Osteoblast (primary cell): ENCODE results near the gene EML4. TPM values are rescaled to one million over a fixed set of nuclear protein-coding genes. Genes with fewer than 3 reads are reported as not detected.

Experiments
- DNase-seq: peaks from one replicate; pipeline ENCODE4 v3.0.0; 2011; ENCODE audit warnings: low spot score, mixed read lengths; ENCODE audit not compliant: insufficient read length; ENCODE audit errors: missing footprints
- H2AFZ ChIP-seq: 2 replicates; pipeline ENCODE4 v1.6.0; 2011; ENCODE audit warnings: mild to moderate bottlenecking, low read length
- H3K27ac ChIP-seq: 2 replicates; pipeline ENCODE4 v1.5.1; 2011; ENCODE audit warnings: mild to moderate bottlenecking, low read depth, low read length, moderate library complexity
- H3K27me3 ChIP-seq: 2 replicates; pipeline ENCODE4 v1.6.0; 2012; ENCODE audit warnings: mild to moderate bottlenecking, control low read depth, inconsistent platforms, low read length, moderate library complexity; ENCODE audit not compliant: insufficient read depth
- H3K36me3 ChIP-seq: 2 replicates; pipeline ENCODE4 v1.5.1; 2011; ENCODE audit warnings: mild to moderate bottlenecking, low read length, control low read depth, moderate library complexity; ENCODE audit not compliant: insufficient read depth
- H3K4me1 ChIP-seq: 2 replicates; pipeline ENCODE4 v1.5.1; 2011; ENCODE audit warnings: mild to moderate bottlenecking, low read length, control low read depth, moderate library complexity; ENCODE audit not compliant: insufficient read depth
- H3K4me2 ChIP-seq: 2 replicates; pipeline ENCODE4 v1.6.0; 2011; ENCODE audit warnings: mild to moderate bottlenecking, low read length; ENCODE audit not compliant: insufficient read depth
- H3K4me3 ChIP-seq: fragments of 200-600 bp; sonication (generic); 3 replicates; pipeline ENCODE4 v1.5.1; 2012; ENCODE audit warnings: mild to moderate bottlenecking, low read length, inconsistent platforms; ENCODE audit not compliant: insufficient read depth
- H3K79me2 ChIP-seq: 2 replicates; pipeline ENCODE4 v1.6.0; 2012; ENCODE audit warnings: mild to moderate bottlenecking, low read length, control low read depth, inconsistent platforms; ENCODE audit not compliant: insufficient read depth
- H3K9me3 ChIP-seq: 2 replicates; pipeline ENCODE4 v1.5.1; 2011; ENCODE audit warnings: low read depth, low read length, control low read depth
- H4K20me1 ChIP-seq: 2 replicates; pipeline ENCODE4 v1.6.0; 2012; ENCODE audit warnings: mild to moderate bottlenecking, low read length, control low read depth; ENCODE audit not compliant: insufficient read depth
- total RNA-seq: library from RNA; depleted of rRNA; stranded (reverse); fragments of >200 nt; gene quantifications from 2 replicates; pipeline ENCODE4 v1.2.3, GENCODE V29; 2012
- TF ChIP-seq, protein P1 (sequence below): IDR thresholded peaks from 2 replicates; pipeline ENCODE4 v1.5.1; 2011; ENCODE audit warnings: mild to moderate bottlenecking, low read depth, low read length, moderate library complexity; ENCODE audit errors: extremely low read depth

Gene EML4
- total RNA-seq, 1 donor = 91.9 TPM

GRCh38 chr2:42163444-42164045, 5.6 kb upstream of the EML4 start:
- Histone ChIP-seq H3K9me3 (no peaks in the 10 kb centered on the region), H3K36me3 (no peaks in the 10 kb centered on the region), H3K27ac (no peak overlapping the region), H3K27me3 (no peaks in the 10 kb centered on the region), H3K4me3 (no peak overlapping the region), H2AFZ (no peak overlapping the region), H3K4me2 (no peak overlapping the region), H3K4me1 (no peaks in the 10 kb centered on the region), H3K79me2 (no peaks in the 10 kb centered on the region), H4K20me1 (no peaks in the 10 kb centered on the region)
- no peak for DNase-seq
- TF ChIP-seq, protein P1, sequence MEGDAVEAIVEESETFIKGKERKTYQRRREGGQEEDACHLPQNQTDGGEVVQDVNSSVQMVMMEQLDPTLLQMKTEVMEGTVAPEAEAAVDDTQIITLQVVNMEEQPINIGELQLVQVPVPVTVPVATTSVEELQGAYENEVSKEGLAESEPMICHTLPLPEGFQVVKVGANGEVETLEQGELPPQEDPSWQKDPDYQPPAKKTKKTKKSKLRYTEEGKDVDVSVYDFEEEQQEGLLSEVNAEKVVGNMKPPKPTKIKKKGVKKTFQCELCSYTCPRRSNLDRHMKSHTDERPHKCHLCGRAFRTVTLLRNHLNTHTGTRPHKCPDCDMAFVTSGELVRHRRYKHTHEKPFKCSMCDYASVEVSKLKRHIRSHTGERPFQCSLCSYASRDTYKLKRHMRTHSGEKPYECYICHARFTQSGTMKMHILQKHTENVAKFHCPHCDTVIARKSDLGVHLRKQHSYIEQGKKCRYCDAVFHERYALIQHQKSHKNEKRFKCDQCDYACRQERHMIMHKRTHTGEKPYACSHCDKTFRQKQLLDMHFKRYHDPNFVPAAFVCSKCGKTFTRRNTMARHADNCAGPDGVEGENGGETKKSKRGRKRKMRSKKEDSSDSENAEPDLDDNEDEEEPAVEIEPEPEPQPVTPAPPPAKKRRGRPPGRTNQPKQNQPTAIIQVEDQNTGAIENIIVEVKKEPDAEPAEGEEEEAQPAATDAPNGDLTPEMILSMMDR = no peak

DNA sequence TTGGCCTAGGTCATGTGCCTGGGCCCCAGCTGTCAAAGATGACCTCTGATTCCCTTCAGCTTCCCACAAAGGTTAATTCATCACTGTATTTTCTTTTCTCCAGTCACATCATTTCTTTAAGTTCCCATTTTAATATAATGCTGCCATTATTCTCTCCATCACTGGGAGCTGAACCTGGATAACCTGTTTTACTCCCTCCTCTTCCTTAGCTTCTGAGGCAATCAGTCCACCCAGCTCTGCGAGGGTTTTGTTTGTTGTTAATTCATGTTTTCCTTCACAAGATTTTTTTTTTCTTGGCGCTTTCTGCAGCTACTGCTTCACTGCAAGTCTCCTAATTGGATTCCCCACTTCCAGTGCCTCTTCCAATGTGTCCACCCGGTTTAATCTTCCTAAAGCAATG, 5.1 kb upstream of the EML4 start:
- Histone ChIP-seq H4K20me1 (no peaks in the 10 kb centered on the region), H3K9me3 (no peaks in the 10 kb centered on the region), H3K4me1 (peaks cover 3% of the 10 kb centered on the region), H3K27ac (no peak overlapping the region), H3K4me3 (no peak overlapping the region), H3K4me2 (no peak overlapping the region), H3K36me3 (no peaks in the 10 kb centered on the region), H2AFZ (no peak overlapping the region), H3K79me2 (no peaks in the 10 kb centered on the region), H3K27me3 (no peaks in the 10 kb centered on the region)
- no peak for DNase-seq
- TF ChIP-seq, protein P1 = no peak

- Histone ChIP-seq H3K4me2 (no peak overlapping the region), H3K27me3 (no peaks in the 10 kb centered on the region), H3K9me3 (no peaks in the 10 kb centered on the region), H3K4me1 (peaks cover 3% of the 10 kb centered on the region), H3K27ac (no peak overlapping the region), H3K4me3 (no peak overlapping the region), H2AFZ (no peak overlapping the region), H3K79me2 (peaks cover 6% of the 10 kb centered on the region), H3K36me3 (no peaks in the 10 kb centered on the region), H4K20me1 (peaks cover 1% of the 10 kb centered on the region)
- no peak for DNase-seq
- TF ChIP-seq, protein P1 = no peak
These were observed 4.2 kb upstream of the EML4 start for GRCh38 chr2:42164971-42165370.

DNA sequence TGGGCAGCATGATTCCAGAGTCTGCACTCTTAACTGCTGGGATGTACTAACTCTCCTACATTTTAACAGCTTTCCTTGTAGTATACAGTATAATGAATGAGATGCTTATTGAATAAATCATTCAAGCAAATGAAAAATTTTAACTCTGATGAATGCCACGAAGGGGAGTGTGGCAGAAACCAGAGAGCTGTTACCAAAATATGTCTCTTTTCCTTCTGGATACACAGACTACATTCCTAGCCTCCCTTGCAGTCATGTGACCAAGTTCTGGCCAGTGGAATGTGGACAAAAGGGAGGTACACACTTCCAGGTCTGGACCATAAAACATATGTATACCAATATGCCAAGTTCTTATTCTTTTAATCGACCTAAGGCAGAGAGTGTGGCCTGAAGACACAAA, 1.7 kb upstream of the EML4 start:
- DNase-seq = peak; percentile 68
- Histone ChIP-seq H3K36me3 (no peaks in the 10 kb centered on the region), H3K27ac (no peak overlapping the region), H3K4me1 (peaks cover 23% of the 10 kb centered on the region), H4K20me1 (peaks cover 24% of the 10 kb centered on the region), H3K9me3 (no peaks in the 10 kb centered on the region), H3K79me2 (peaks cover 30% of the 10 kb centered on the region), H3K4me3 (no peak overlapping the region), H3K27me3 (no peaks in the 10 kb centered on the region), H3K4me2 (no peak overlapping the region), H2AFZ (peak overlapping the region; percentile 59)
- TF ChIP-seq, protein P1 = no peak
